Midbrain (tissue), 1 donor: Measurements from ENCODE around the gene JPH3.
"Not testable (repeated sequence)": the region's sequence is repeated elsewhere in the genome, so short reads cannot be mapped to it uniquely, and the experiment has no call there.

Experiments
- DNase-seq: peaks from one replicate; lab custom pipeline; 2025; lab: John Stamatoyannopoulos, UW

JPH3 gene

DNA sequence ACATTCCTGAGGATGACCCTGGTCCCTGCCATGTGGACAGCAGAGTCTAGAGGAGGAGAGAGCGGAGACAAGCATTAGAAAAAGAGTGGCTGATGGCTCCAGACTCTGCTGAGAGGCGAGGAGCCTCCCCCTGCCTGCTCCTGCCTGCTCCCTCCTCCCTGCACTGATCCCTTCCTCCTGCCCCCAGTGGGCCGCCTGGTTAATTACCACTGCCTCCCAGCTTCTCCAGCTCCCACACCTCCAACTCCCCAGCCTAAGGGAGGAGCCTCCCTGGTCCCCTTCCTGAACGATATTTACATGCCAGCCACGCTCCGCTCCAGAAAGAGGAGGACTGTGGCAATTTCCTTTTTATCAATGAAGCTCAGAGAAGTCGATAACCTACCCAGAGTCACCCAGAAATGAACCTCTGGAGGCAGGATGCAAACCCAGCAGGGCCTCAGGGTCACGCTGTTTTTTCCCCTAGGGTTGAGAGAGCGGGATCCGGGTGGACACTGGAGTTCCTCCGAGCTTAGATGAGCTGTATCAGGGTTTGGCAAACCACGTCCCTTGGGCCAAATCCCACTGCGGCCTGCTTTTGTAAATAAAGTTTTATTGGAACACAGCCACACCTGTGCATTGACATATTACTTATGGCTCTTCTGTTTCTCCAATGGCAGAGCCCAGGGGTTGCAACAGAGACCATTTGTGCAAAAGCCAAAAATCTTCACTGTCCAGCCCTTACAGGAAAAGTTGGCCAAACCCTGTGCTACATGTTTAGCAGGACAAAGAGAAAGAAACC is 27.1 kb upstream of the JPH3 start:
- DNase-seq: no peak

DNA sequence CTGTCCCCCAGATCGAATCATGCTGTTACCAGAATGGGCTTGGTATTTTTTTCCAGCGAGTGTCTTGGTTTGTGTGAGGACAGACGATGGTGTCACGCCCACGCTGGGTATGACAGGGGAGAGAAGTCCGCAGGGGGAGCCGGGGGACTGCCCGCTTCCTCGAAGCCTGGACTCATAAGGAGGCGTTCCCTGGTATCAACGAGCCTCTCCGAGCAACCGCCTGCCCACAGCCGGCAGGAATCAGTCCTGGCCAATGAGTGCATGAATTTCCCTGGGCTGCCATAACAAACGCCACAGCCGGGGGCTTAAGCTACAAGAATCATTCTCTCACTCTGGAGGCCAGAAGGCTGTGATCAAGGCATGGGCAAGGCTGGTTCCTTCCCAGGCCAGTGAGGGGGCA is 26.1 kb upstream of the JPH3 start:
- DNase-seq: no peak

GRCh38 chr16:87578142-87578930 is 24.0 kb upstream of the JPH3 start:
- DNase-seq: not testable (repeated sequence)

DNA sequence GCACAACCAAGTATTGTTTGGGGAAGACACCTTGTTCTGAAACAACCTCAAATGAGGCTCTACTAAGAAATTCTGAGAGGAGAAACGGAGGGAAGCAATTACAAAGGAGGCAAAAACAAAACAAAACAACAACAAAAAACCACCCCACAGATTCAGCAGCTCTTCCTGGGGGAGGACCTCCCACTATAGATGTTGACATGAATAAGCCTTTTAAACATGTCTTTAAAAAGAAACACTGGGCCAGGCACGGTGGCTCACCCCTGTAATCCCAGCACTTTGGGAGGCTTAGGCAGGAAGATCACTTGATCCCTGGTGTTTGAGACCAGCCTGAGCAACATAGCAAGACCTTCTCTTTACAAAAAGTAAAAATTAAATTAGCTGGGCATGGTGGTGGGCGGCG is 22.6 kb upstream of the JPH3 start:
- no peak for DNase-seq

DNA sequence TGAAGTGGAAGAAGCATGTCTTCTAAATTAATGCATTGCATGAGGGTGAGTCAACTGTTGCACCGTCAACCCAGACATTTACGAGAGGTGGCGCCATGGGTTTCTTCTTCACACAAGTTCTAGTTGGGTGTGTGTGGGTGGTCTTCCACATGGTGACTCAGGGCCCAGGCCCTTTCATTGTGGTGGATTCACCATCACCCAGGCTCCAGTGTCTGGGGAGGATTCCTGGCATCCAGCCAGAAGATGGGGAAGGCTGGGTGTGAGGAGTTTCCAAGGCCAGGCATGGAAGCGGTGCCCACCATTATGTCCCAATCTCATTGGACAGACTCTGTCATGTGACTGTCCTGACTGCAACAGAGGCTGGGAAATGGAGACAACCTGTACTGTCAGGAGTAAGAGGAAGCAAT is 21.4 kb upstream of the JPH3 start:
- DNase-seq: no peak

GRCh38 chr16:87581857-87582215 is 20.5 kb upstream of the JPH3 start:
- DNase-seq: no peak

DNA sequence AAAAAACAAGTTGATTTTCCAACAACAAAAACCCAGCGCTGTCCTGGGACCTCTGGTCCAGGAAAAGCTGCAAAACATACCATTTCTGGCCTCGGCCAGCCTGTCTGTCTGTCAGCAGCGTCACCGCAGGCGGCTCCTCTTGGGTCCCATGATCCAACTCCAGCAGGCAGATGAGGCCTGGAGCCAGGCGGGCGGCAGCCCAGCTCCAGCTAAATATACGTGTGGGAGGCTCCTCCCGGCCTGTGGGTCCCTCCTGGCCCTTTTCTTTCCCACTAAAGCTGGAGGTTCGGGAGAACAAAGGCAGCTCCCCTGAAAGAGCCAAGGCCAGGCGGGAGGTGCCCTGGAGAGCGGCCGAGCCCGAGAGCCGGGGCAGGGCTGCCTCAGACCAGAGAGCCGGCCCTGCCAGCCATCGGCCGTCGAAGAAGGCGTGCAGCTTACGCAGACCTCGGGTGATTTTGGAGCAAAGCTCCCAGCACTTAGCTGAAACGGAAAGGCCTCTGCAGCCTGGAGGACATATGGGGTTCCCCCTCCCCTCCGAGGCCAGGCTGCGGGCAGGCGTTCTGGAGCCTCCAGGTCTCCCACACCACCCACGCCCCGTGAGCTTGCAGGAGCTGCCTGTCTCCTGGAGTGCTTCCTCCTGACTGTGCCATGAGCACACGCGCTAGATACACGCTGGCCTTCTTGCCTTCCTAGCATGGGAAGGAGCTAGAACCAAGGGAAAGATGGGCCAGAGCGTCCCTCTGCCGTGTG is 19.9 kb upstream of the JPH3 start:
- DNase-seq: no peak

- DNase-seq: no peak
These were observed 19.4 kb upstream of the JPH3 start for GRCh38 chr16:87582966-87583325.

DNA sequence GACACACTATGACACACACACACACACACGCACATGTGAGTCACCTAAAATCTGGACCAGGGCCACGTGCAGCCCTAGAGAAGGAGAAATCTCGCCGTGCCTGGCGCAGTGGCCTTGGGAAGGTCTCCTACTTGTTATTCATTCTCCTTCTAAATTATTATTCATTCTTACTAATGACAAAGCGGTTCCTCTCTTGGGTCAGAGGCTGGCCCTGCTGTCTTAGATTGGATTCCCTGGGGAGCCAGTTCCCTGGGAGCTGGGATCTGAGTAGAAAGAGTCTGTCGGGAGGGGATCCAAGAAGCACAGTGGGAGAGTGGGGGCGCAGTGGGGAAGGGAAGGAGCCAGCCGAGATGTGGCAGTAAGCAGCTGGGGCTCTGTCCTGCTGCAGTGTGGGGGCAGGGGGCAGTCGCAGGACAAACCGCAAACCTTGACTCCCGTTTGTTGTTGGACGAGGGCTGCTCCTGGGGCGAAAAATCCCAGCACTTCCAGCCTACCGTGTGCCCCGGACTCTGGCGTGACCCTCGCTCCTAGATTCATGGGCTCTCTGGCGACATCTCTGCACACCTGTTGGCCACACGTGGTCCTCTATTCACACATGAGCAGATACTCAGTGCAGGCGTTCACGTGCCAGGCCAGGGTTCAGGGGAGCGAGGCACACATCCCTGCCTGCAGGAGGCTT is 18.7 kb upstream of the JPH3 start:
- DNase-seq: no peak

- DNase-seq: no peak
These were observed 18.0 kb upstream of the JPH3 start for GRCh38 chr16:87584271-87584670.

DNA sequence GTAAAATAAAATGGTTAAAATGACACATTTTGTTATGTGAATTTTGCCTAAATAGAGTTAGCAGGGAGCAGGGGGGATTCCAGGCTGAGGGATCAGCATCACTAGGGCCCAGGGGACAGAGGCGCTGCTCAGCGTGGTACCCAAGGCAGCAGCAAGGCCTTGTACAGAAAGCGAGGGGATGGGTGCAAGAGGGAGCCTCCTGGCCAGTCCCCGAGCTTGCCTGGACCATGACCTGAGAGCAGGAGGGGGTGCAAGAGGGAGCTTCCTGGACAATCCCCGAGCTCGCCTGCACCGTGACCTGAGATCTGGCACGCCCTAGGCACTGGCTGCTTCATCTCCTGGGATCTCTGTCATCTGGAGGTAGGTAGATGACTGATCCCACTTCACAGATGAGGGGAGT is 17.3 kb upstream of the JPH3 start:
- DNase-seq: no peak

GRCh38 chr16:87585442-87586200 is 16.7 kb upstream of the JPH3 start:
- no peak for DNase-seq

GRCh38 chr16:87586201-87586782 is 16.0 kb upstream of the JPH3 start:
- DNase-seq: no peak

GRCh38 chr16:87587636-87588035 is 14.7 kb upstream of the JPH3 start:
- DNase-seq: no peak

GRCh38 chr16:87592018-87592712 is 10.1 kb upstream of the JPH3 start:
- no peak for DNase-seq

DNA sequence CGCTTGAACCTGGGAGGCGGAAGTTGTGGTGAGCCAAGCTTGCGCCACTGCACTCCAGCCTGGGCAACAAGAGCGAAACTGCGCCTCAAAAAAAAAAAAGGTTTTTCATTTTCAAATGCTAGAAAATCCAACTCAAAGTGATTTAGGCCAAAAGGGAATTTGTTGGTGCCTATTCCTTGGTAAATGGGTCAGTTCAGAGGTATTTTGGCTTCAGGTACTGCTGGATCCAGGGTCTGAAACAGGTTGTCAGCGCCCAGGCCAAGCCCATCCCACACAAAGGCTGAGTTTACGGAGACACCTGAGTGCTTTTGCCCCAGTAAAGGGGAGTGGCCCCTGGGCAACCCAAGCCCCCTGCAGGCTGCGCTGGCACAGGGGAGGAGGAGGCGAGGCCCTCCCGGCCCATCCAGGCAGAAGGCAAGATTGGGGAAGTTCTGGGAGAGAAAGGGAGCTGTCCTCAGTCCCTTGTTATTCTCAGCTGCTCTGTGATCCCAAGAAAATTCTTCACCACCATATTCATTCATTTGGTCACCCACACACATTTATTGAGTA is 8.5 kb upstream of the JPH3 start:
- no peak for DNase-seq

GRCh38 chr16:87595712-87596111 is 6.6 kb upstream of the JPH3 start:
- no peak for DNase-seq

DNA sequence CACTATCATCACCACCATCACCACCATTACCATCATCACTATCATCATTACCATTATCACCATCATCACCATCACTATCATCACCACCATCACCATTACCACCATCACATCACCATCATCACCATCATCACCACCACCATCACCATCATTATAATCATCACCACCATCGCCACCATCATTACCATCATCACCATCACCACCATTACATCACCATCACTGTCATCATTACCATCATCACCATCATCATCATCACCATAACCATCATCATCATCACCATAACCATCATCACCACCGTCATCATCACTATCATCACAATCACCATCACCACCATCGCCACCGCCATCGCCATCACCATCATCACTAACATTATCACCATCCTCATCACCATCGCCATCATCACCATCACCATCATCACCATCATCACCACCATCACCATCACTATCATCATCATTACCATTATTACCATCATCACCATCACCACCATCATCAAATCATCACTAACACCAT is 4.9 kb upstream of the JPH3 start:
- no peak for DNase-seq

DNA sequence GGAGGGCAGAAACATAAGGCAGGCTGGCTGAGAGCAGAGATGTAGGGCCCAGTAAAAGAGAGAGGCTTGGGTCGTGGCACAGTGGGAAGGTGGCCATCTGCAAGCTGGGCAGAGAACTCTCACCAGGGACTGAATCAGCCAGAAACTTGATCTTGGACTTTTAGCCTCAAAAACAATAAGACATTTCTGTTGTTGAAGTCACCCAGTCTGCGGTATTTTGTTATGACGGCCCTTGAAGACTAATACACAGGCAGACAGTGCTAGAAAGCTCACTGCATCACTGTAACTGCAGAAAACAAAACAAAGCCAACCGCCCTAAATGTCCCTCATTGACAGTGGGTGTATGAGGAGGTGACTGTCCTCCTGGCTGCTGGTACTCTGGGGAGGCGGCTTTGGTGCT is 3.9 kb upstream of the JPH3 start:
- DNase-seq: no peak

DNA sequence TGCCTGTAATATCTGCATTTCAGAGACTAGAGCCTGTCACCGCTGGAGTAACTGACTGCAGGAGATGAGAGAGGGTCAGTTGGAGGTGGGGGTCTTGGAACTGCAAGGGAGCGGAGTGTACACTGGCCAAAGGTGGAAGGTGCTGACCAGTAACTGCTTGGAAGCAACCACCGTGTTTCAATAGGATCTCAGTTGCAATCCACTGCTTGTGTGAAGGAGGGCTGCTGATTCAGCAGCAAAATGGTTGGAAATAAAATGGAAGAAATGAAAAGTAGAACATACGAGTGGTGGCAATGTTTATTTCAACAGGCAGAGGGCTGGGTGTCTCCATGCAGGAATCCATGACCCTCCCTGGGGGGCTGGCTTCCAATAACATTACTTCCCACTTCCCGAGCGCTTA is 2.1 kb upstream of the JPH3 start:
- no peak for DNase-seq
